GM12891 (cell line): ENCODE data around the gene PCK2.

Experiments used
- POLR2A ChIP-seq: IDR thresholded peaks from 2 replicates; pipeline ENCODE4 v1.6.1; 2011; ENCODE audit warnings: low read depth, low read length, control low read depth
- POLR2AphosphoS5 ChIP-seq: IDR thresholded peaks from 2 replicates; pipeline ENCODE4 v1.6.1; 2011; ENCODE audit warnings: low read depth, low read length, control low read depth
- SPI1 ChIP-seq: IDR thresholded peaks from 2 replicates; pipeline ENCODE4 v1.6.1; 2011; ENCODE audit warnings: low read depth, low read length, control low read depth

DNA sequence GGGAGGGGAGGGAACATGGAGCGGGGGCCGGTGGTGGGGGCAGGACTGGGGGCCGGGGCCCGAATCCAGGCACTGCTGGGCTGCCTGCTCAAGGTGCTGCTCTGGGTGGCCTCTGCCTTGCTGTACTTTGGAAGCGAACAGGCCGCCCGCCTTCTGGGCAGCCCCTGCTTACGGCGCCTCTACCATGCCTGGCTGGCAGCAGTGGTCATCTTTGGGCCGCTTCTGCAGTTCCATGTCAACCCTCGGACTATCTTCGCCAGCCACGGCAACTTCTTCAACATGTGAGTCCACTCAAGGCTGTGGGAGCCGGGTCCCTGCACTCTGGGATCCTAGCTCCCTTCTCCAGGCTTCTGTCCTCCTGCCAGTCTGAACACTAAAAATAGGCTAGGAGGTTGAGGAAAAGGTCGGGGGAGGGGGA lies 37.4 kb downstream of the PCK2 start:
- TF ChIP-seq SPI1 = no peak
- no peak for TF ChIP-seq POLR2A
- no peak for TF ChIP-seq POLR2AphosphoS5
